Thoracic aorta (tissue), 2 donors: ENCODE results near the gene CBLB. TPM values are rescaled to one million over a fixed set of nuclear protein-coding genes. Genes with fewer than 3 reads are reported as not detected.

Experiments used
- ATAC-seq: fragments of 150-250 bp; one replicate; pipeline ENCODE4 v1.8.0; 2017; ENCODE audit warnings: low read depth; ENCODE audit not compliant: insufficient number of reproducible peaks, low FRiP score
- DNase-seq: peaks from one replicate; pipeline ENCODE4 v3.0.0-alpha.2; 2020; ENCODE audit warnings: low spot score
- H3K27ac ChIP-seq, 2 donors: fragments of 200-600 bp; sonication (generic); 1 replicate in 1 of 2; 2 replicates in 1 of 2; pipeline ENCODE4 v1.5.1; 2016; ENCODE audit warnings: mild to moderate bottlenecking in 2 of 2, moderate library complexity in 2 of 2
- H3K27me3 ChIP-seq: fragments of 200-600 bp; sonication (generic); replicated peaks from 2 replicates; pipeline ENCODE4 v1.6.0; 2016; ENCODE audit warnings: mild to moderate bottlenecking; ENCODE audit not compliant: insufficient read depth
- H3K36me3 ChIP-seq: fragments of 200-600 bp; sonication (generic); one replicate; pipeline ENCODE4 v1.5.1; 2016
- H3K4me1 ChIP-seq, 2 donors: fragments of 200-600 bp; sonication (generic); 1 replicate in 1 of 2; 2 replicates in 1 of 2; pipeline versions ENCODE4 v1.5.1 to v1.6.0; 2016; ENCODE audit warnings: low read depth in 2 of 2, mild to moderate bottlenecking in 1 of 2; ENCODE audit not compliant: control insufficient read depth in 1 of 2
- H3K4me3 ChIP-seq: fragments of 200-600 bp; sonication (generic); 2 replicates; pipeline ENCODE4 v1.5.1; 2016; ENCODE audit warnings: mild to moderate bottlenecking
- H3K9me3 ChIP-seq: fragments of 200-600 bp; sonication (generic); 2 replicates; pipeline ENCODE4 v1.5.1; 2016
- CTCF ChIP-seq: fragments of 200-600 bp; sonication (generic); IDR thresholded peaks from one replicate; pipeline ENCODE4 v1.5.1; 2019; ENCODE audit warnings: antibody characterized with exemption
- total RNA-seq, 2 donors: library from RNA; depleted of rRNA; stranded (reverse); fragments of >200 nt; gene quantifications; one replicate each; pipeline versions ENCODE4 v1.1.0 to v1.2.3, GENCODE V29; 2016

The CBLB gene
- total RNA-seq, 2 donors from 2014 or later: 51.0 to 145 TPM

- peaks cover 0 to 20% of the 10 kb centered on the region in 2 donors for H3K4me1 ChIP-seq
- no peaks in the 10 kb centered on the region for H3K9me3 ChIP-seq
Observed at GRCh38 chr3:105800320-105800719, 68.5 kb downstream of the CBLB start.

GRCh38 chr3:105799286-105799685 lies 69.5 kb downstream of the CBLB start:
- DNase-seq: no peak
- TF ChIP-seq CTCF: no peak
- peaks cover 0 to 20% of the 10 kb centered on the region in 2 donors for H3K4me1 ChIP-seq
- H3K36me3 ChIP-seq: no peaks in the 10 kb centered on the region
- no peak for ATAC-seq
- H3K4me3 ChIP-seq: no peak overlapping the region
- H3K27ac ChIP-seq: no peak overlapping the region
- no peaks in the 10 kb centered on the region for H3K9me3 ChIP-seq
- H3K27me3 ChIP-seq: no peaks in the 10 kb centered on the region

More at GRCh38 chr3:105800320-105800719, 68.5 kb downstream of the CBLB start:
- TF ChIP-seq CTCF: no peak
- no peak overlapping the region for H3K27ac ChIP-seq
- no peaks in the 10 kb centered on the region for H3K27me3 ChIP-seq
- no peak for DNase-seq
- no peaks in the 10 kb centered on the region for H3K36me3 ChIP-seq
- no peak overlapping the region for H3K4me3 ChIP-seq
- no peak for ATAC-seq

- DNase-seq: no peak
- no peak overlapping the region for H3K27ac ChIP-seq
- peaks cover 0 to 28% of the 10 kb centered on the region in 2 donors for H3K4me1 ChIP-seq
- H3K9me3 ChIP-seq: no peaks in the 10 kb centered on the region
- ATAC-seq: no peak
- no peak overlapping the region for H3K4me3 ChIP-seq
- no peaks in the 10 kb centered on the region for H3K27me3 ChIP-seq
- TF ChIP-seq CTCF: no peak
- H3K36me3 ChIP-seq: no peaks in the 10 kb centered on the region
Observed at GRCh38 chr3:105798381-105798934, 70.4 kb downstream of the CBLB start.

GRCh38 chr3:105793040-105793439 lies 75.8 kb downstream of the CBLB start:
- Histone ChIP-seq H3K4me1 (peaks cover 5 to 35% of the 10 kb centered on the region in 2 donors), H3K9me3 (no peaks in the 10 kb centered on the region)

More at GRCh38 chr3:105793040-105793439, 75.8 kb downstream of the CBLB start:
- peak overlapping the region in 1 of 2 donors; percentile 12 for H3K27ac ChIP-seq
- DNase-seq (no peak), ATAC-seq (no peak)
- no peak for TF ChIP-seq CTCF
- no peaks in the 10 kb centered on the region for H3K27me3 ChIP-seq
- H3K4me3 ChIP-seq: no peak overlapping the region
- no peaks in the 10 kb centered on the region for H3K36me3 ChIP-seq
